HCT116 (cell line): ENCODE data around the gene MLANA. TPM values are rescaled to one million over a fixed set of nuclear protein-coding genes. Genes with fewer than 3 reads are reported as not detected.

Experiments
- ATAC-seq: fragments of 200-7000 bp; cut with Tn5 transposase; 2 replicates; pipeline ENCODE4 v1.9.1; 2020; ENCODE audit warnings: mild to moderate bottlenecking, moderate library complexity
- BruUV-seq: library from RNA; stranded (reverse); fragments of 400-500 nt; replicated peaks from 2 replicates; lab custom pipeline; 2021; lab: Mats Ljungman, UMichigan
- CTCF ChIA-PET: fragments of 300-600 bp; sonication (Branson Sonifier 250); formaldehyde crosslinking; loops from one replicate; lab custom pipeline; 2021; ENCODE audit warnings: antibody characterized with exemption; lab: Charles Lee
- POLR2A ChIA-PET: fragments of 300-600, 350-600 bp; sonication (Branson Sonifier 250); formaldehyde crosslinking; loops from one replicate; lab custom pipeline; 2021; ENCODE audit warnings: antibody characterized with exemption; lab: Charles Lee
- RAD21 ChIA-PET, 2 experiments: fragments of 300-600 bp; sonication (Branson Sonifier 250); formaldehyde crosslinking; loops; one replicate each; lab custom pipeline; 2023; ENCODE audit warnings: low total read pairs in 2 of 2; ENCODE audit not compliant: uncharacterized antibody in 2 of 2, unreplicated experiment in 2 of 2, low non-redundant PET in 1 of 2; lab: Charles Lee
- DNase-seq: peaks from one replicate; pipeline ENCODE4 v3.0.0-alpha.2; 2010; ENCODE audit warnings: low read depth, low spot score
- H2AFZ ChIP-seq: fragments of 200-600 bp; shearing (Covaris generic), sonication (generic); 2 replicates; pipeline ENCODE4 v1.6.1; 2017; ENCODE audit warnings: low read depth, mixed run types, mixed read lengths, antibody characterized with exemption, low read length; ENCODE audit not compliant: poor library complexity, severe bottlenecking
- H3K27ac ChIP-seq: 2 replicates; pipeline ENCODE4 v1.5.1; 2012; ENCODE audit warnings: low read depth, low read length
- H3K27me3 ChIP-seq: fragments of 200-600 bp; sonication (generic); 2 replicates; pipeline ENCODE4 v1.6.1; 2016; ENCODE audit warnings: mixed run types, low read length, mixed read lengths; ENCODE audit not compliant: insufficient read depth
- H3K36me3 ChIP-seq, 2 experiments: fragments of 200-500 bp in 1 of 2; fragments of 200-600 bp in 1 of 2; sonication (Bioruptor generic) in 1 of 2; sonication (generic) in 1 of 2; 2 replicates each; pipeline versions ENCODE4 v1.5.1 to v1.6.1; 2014 to 2016; ENCODE audit warnings: low read length in 2 of 2, inconsistent platforms in 1 of 2, mixed read lengths in 1 of 2, mixed run types in 1 of 2; ENCODE audit not compliant: insufficient read depth in 2 of 2, control insufficient read depth in 1 of 2
- H3K4me1 ChIP-seq, 2 experiments: fragments of 200-600 bp in 1 of 2; sonication (generic) in 1 of 2; 2 replicates each; pipeline versions ENCODE4 v1.5.1 to v1.6.1; 2012 to 2017; ENCODE audit warnings: low read length in 2 of 2, inconsistent platforms in 1 of 2, mild to moderate bottlenecking in 1 of 2, mixed read lengths in 1 of 2, mixed run types in 1 of 2, moderate library complexity in 1 of 2; ENCODE audit not compliant: insufficient read depth in 2 of 2, control insufficient read depth in 1 of 2
- H3K4me2 ChIP-seq: fragments of 200-600 bp; sonication (generic); 2 replicates; pipeline ENCODE4 v1.6.1; 2017; ENCODE audit warnings: mixed run types, low read length, mixed read lengths
- H3K4me3 ChIP-seq, 2 experiments: fragments of 200-600 bp in 1 of 2; sonication (generic) in 1 of 2; replicated peaks in 1 of 2; 2 replicates each; pipeline ENCODE4 v1.5.1; 2011 to 2016; ENCODE audit warnings: low read length in 2 of 2, control low read depth in 1 of 2, low read depth in 1 of 2, mild to moderate bottlenecking in 1 of 2, mixed read lengths in 1 of 2, mixed run types in 1 of 2
- H3K79me2 ChIP-seq: fragments of 200-600 bp; sonication (generic); 2 replicates; pipeline ENCODE4 v1.6.1; 2017; ENCODE audit warnings: mild to moderate bottlenecking, mixed run types, low read length, moderate library complexity, mixed read lengths; ENCODE audit not compliant: insufficient read depth
- H3K9ac ChIP-seq: fragments of 200-600 bp; sonication (generic); 2 replicates; pipeline ENCODE4 v1.6.1; 2016; ENCODE audit warnings: low read length, mixed read lengths
- H3K9me2 ChIP-seq: fragments of 200-600 bp; sonication (generic), shearing (Covaris generic); 2 replicates; pipeline ENCODE4 v1.6.1; 2017; ENCODE audit warnings: mixed run types, mild to moderate bottlenecking, moderate library complexity; ENCODE audit not compliant: insufficient read depth
- H3K9me3 ChIP-seq, 2 experiments: fragments of 200-500 bp in 1 of 2; fragments of 200-600 bp in 1 of 2; sonication (Bioruptor generic) in 1 of 2; sonication (generic) in 1 of 2; 2 replicates each; pipeline ENCODE4 v1.6.1; 2014 to 2017; ENCODE audit warnings: low read length in 2 of 2, mixed read lengths in 2 of 2, inconsistent platforms in 1 of 2, low read depth in 1 of 2, mild to moderate bottlenecking in 1 of 2, mixed run types in 1 of 2, moderate library complexity in 1 of 2; ENCODE audit not compliant: control insufficient read depth in 1 of 2, insufficient read depth in 1 of 2
- H4K20me1 ChIP-seq: fragments of 200-600 bp; sonication (generic), shearing (Covaris generic); 2 replicates; pipeline ENCODE4 v1.6.1; 2017; ENCODE audit warnings: mixed run types, mild to moderate bottlenecking, moderate library complexity; ENCODE audit not compliant: insufficient read depth
- ATF3 ChIP-seq: IDR thresholded peaks from 2 replicates; pipeline ENCODE4 v1.6.1; 2012
- CBX3 ChIP-seq: IDR thresholded peaks from 2 replicates; pipeline ENCODE4 v1.6.1; 2012; ENCODE audit warnings: low read depth
- CEBPB ChIP-seq: IDR thresholded peaks from 2 replicates; pipeline ENCODE4 v1.6.1; 2012; ENCODE audit warnings: low read depth
- EGR1 ChIP-seq: IDR thresholded peaks from 2 replicates; pipeline ENCODE4 v1.6.1; 2012; ENCODE audit warnings: low read depth
- ELF1 ChIP-seq: IDR thresholded peaks from 2 replicates; pipeline ENCODE4 v1.6.1; 2012; ENCODE audit warnings: low read depth, borderline replicate concordance
- EZH2 ChIP-seq: fragments of 200-600 bp; sonication (generic); IDR thresholded peaks from 2 replicates; pipeline ENCODE4 v1.6.1; 2017; ENCODE audit warnings: antibody characterized with exemption, mixed run types
- FOSL1 ChIP-seq: IDR thresholded peaks from 2 replicates; pipeline ENCODE4 v1.6.1; 2012; ENCODE audit warnings: low read depth
- JUND ChIP-seq: IDR thresholded peaks from 2 replicates; pipeline ENCODE4 v1.6.1; 2012
- POLR2A ChIP-seq: IDR thresholded peaks from 2 replicates; pipeline ENCODE4 v1.7.0; 2011; ENCODE audit warnings: borderline replicate concordance; ENCODE audit not compliant: insufficient read depth, insufficient read length; ENCODE audit errors: extremely low read depth
- POLR2AphosphoS5 ChIP-seq: IDR thresholded peaks from 2 replicates; pipeline ENCODE4 v1.6.1; 2011; ENCODE audit warnings: mild to moderate bottlenecking, low read depth, low read length, moderate library complexity
- RAD21 ChIP-seq: IDR thresholded peaks from 2 replicates; pipeline ENCODE4 v1.6.1; 2012; ENCODE audit warnings: low read depth, mild to moderate bottlenecking
- SIN3A ChIP-seq: IDR thresholded peaks from 2 replicates; pipeline ENCODE4 v1.6.1; 2012; ENCODE audit warnings: low read depth
- SP1 ChIP-seq: IDR thresholded peaks from 2 replicates; pipeline ENCODE4 v1.6.1; 2012; ENCODE audit warnings: low read depth
- SRF ChIP-seq: IDR thresholded peaks from 2 replicates; pipeline ENCODE4 v1.6.1; 2012; ENCODE audit warnings: low read depth
- TCF7L2 ChIP-seq: IDR thresholded peaks from 2 replicates; pipeline ENCODE4 v1.7.0; 2011; ENCODE audit warnings: borderline replicate concordance, inconsistent platforms; ENCODE audit not compliant: insufficient read depth, insufficient read length; ENCODE audit errors: extremely low read depth
- YY1 ChIP-seq: IDR thresholded peaks from 2 replicates; pipeline ENCODE4 v1.6.1; 2011; ENCODE audit warnings: low read length, low read depth, moderate library complexity, mild to moderate bottlenecking; ENCODE audit not compliant: insufficient replicate concordance; ENCODE audit errors: extremely low read depth
- ZFX ChIP-seq: fragments of 450-650 bp; IDR thresholded peaks from 2 replicates; pipeline ENCODE4 v1.6.1; 2017
- ZNF274 ChIP-seq: fragments of 200-500 bp; sonication (Bioruptor generic); IDR thresholded peaks from 2 replicates; pipeline ENCODE4 v1.6.1; 2014; ENCODE audit warnings: mild to moderate bottlenecking, low read depth, low read length, inconsistent platforms
- intact Hi-C: fragments of 100-400 bp; cut with micrococcal nuclease; formaldehyde crosslinking; loops from 2 replicates; pipeline ENCODE4 v1.10.0; 2022
- total RNA-seq: library from RNA; stranded (reverse); gene quantifications from one replicate; pipeline ENCODE4 v1.2.1, GENCODE V29; 2021; ENCODE audit not compliant: unreplicated experiment
- TF ChIP-seq, protein P1 (sequence below), 3 experiments: fragments of 200-600 bp in 1 of 3; sonication (generic) in 1 of 3; IDR thresholded peaks in 2 of 3; conservative IDR thresholded peaks in 1 of 3; 2 replicates each; pipeline ENCODE4 v1.5.1; 2012 to 2017; ENCODE audit warnings: low read depth in 2 of 3, low read length in 2 of 3, antibody characterized with exemption in 1 of 3, borderline replicate concordance in 1 of 3, control low read depth in 1 of 3, mild to moderate bottlenecking in 1 of 3, mixed read lengths in 1 of 3, mixed run types in 1 of 3, moderate library complexity in 1 of 3; ENCODE audit not compliant: insufficient read depth in 1 of 3
- TF ChIP-seq, protein P2 (sequence below): IDR thresholded peaks from 2 replicates; pipeline ENCODE4 v1.6.1; 2012

Gene MLANA
- total RNA-seq, 1 experiment from 2014 or later: not detected

- no peaks in the 10 kb centered on the region for H3K9me2 ChIP-seq
- BruUV-seq: no TSS peak
- H3K4me2 ChIP-seq: no peak overlapping the region
- TF ChIP-seq POLR2AphosphoS5 (no peak), CEBPB (no peak), EZH2 (no peak), ELF1 (no peak), YY1 (no peak), JUND (no peak), RAD21 (no peak), ZNF274 (no peak), SP1 (no peak), CBX3 (no peak), POLR2A (no peak)
- H3K27ac ChIP-seq: no peak overlapping the region
- no peaks in the 10 kb centered on the region for H3K9me3 ChIP-seq
- ChIA-PET CTCF (no interaction called here), POLR2A (no interaction called here), RAD21 (no interaction called here)
- no peak for ATAC-seq
- H3K4me1 ChIP-seq: no peaks in the 10 kb centered on the region
- no peaks in the 10 kb centered on the region for H3K36me3 ChIP-seq
- no peak for DNase-seq
- H4K20me1 ChIP-seq: no peaks in the 10 kb centered on the region
- H3K27me3 ChIP-seq: no peaks in the 10 kb centered on the region
- no peak overlapping the region for H3K4me3 ChIP-seq
- no peaks in the 10 kb centered on the region for H3K79me2 ChIP-seq
- intact Hi-C loops: no loop called here
- H3K9ac ChIP-seq: no peak overlapping the region
- H2AFZ ChIP-seq: no peak overlapping the region
Measured at GRCh38 chr9:5894237-5894959, 3.7 kb downstream of the MLANA start.

DNA sequence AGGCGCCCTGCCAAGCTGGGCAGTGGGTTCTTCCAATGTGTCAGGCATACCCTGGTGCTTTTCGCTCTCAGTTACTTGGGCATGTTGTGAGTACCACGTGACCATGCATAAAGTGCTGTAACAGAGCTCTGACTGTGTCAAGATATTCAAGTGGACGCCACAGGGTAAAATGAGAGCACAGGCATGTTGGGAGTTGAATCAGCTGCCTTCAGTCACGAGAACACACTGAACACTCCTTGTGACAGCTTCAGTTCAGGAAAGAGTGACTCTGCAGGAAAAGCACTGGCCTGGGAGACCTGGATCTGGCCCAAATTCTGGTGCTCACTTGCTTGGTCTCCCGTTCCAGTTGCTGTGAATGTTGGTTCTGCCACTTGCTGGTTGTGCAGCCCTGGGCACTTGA is 5.1 kb downstream of the MLANA start:
- no peaks in the 10 kb centered on the region for H3K4me1 ChIP-seq
- intact Hi-C loops: no loop called here
- H3K4me2 ChIP-seq: no peak overlapping the region
- BruUV-seq: no TSS peak
- H2AFZ ChIP-seq: no peak overlapping the region
- no peak overlapping the region for H3K27ac ChIP-seq
- RAD21 ChIA-PET: no interaction called here
- ATAC-seq (no peak), DNase-seq (no peak)
- no peaks in the 10 kb centered on the region for H4K20me1 ChIP-seq
- no peaks in the 10 kb centered on the region for H3K36me3 ChIP-seq
- H3K9me3 ChIP-seq: no peaks in the 10 kb centered on the region
- no peaks in the 10 kb centered on the region for H3K9me2 ChIP-seq
- CTCF ChIA-PET: no interaction called here
- no peak overlapping the region for H3K4me3 ChIP-seq
- H3K79me2 ChIP-seq: no peaks in the 10 kb centered on the region
- POLR2A ChIA-PET: no interaction called here
- no peak overlapping the region for H3K9ac ChIP-seq
- H3K27me3 ChIP-seq: no peaks in the 10 kb centered on the region
- TF ChIP-seq EZH2 (no peak), POLR2A (no peak), RAD21 (no peak), SIN3A (no peak), SRF (no peak), YY1 (no peak), FOSL1 (no peak), EGR1 (no peak), ZFX (no peak), ELF1 (no peak), ATF3 (no peak), TCF7L2 (no peak), ZNF274 (no peak), POLR2AphosphoS5 (no peak)
- TF ChIP-seq, protein P1, sequence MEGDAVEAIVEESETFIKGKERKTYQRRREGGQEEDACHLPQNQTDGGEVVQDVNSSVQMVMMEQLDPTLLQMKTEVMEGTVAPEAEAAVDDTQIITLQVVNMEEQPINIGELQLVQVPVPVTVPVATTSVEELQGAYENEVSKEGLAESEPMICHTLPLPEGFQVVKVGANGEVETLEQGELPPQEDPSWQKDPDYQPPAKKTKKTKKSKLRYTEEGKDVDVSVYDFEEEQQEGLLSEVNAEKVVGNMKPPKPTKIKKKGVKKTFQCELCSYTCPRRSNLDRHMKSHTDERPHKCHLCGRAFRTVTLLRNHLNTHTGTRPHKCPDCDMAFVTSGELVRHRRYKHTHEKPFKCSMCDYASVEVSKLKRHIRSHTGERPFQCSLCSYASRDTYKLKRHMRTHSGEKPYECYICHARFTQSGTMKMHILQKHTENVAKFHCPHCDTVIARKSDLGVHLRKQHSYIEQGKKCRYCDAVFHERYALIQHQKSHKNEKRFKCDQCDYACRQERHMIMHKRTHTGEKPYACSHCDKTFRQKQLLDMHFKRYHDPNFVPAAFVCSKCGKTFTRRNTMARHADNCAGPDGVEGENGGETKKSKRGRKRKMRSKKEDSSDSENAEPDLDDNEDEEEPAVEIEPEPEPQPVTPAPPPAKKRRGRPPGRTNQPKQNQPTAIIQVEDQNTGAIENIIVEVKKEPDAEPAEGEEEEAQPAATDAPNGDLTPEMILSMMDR (IDR thresholded peaks at IDR 0.05 in 2 of 3, conservative IDR thresholded peaks at IDR 0.05 in 1 of 3; ENCODE audit: borderline replicate concordance in 1 of 3, insufficient read depth in 1 of 3, low read depth in 2 of 3, low read length in 2 of 3): no peak
- TF ChIP-seq, protein P2, sequence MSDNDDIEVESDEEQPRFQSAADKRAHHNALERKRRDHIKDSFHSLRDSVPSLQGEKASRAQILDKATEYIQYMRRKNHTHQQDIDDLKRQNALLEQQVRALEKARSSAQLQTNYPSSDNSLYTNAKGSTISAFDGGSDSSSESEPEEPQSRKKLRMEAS: no peak
